ENCODE results near the gene QRFP.

The QRFP gene, protein sequence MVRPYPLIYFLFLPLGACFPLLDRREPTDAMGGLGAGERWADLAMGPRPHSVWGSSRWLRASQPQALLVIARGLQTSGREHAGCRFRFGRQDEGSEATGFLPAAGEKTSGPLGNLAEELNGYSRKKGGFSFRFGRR

GRCh38 chr9:130896233-130897014 lies at the start of gene QRFP:
TSS of gene QRFP (minus strand) at chr9:130896812. CDS start at chr9:130893838, 2,974 bp downstream.
- TF ChIP-seq POLR2A (IDR thresholded peaks at IDR 0.05; ENCODE audit: low read depth, low read length), result no peak
- FAIRE-seq (no peak), DNase-seq (ENCODE audit: insufficient read length, low spot score) (no peak)

- TF ChIP-seq POLR2A (IDR thresholded peaks at IDR 0.05; ENCODE audit: low read depth, low read length), result no peak
- FAIRE-seq (no peak), DNase-seq (ENCODE audit: insufficient read length, low spot score) (no peak)
Observed at GRCh38 chr9:130945173-130945572, 48.6 kb upstream of the QRFP start.

DNA sequence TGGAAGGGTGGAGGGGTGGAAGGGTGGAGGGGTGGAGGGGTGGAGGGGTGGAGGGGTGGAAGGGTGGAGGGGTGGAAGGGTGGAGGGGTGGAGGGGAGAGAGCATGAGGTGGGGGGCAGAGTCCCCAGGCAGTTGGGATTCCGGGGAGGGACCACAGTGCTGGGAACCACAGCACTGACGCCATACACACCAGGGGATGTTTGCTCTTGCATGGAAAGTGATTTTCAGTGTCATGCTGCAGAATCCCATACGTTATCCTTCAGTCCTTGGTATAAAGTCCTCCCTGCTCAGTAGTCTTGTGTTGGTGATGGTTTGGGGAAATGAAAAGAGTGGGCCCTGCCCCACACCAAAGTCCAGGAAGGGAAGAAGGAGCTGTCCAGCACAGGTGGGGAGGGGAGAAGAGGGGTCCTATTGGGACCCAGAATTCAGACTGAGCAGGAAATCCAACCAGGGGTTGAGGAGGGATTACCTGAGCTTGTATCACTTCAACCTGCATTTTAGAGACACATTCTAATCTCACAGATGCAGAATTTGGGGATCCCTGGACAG lies 48.0 kb upstream of the QRFP start:
- DNase-seq (ENCODE audit: insufficient read length, low spot score) (no peak), FAIRE-seq (no peak)
- no peak for TF ChIP-seq POLR2A (IDR thresholded peaks at IDR 0.05; ENCODE audit: low read depth, low read length)

DNA sequence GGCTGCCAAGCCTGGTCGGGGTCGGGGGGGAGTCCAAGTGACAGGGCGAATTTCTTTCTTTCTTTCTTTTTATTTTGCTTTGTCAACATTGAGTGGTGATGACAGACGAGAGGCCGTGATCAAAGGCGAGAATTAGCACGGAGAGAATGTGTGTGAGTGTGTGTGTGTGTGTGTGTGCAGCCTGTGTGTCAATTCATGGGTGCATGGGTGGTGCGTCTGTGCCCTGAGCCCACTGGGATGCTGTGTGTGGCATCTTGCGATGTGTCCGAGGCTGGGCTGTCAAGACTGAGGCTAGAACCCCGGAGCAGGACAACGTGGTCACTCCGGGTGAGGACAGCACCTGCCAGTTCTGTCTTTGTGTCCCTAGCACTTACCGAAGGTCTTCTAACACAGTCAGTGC lies 47.2 kb upstream of the QRFP start:
- FAIRE-seq, result no peak
- no peak for DNase-seq (ENCODE audit: insufficient read length, low spot score)
- no peak for TF ChIP-seq POLR2A (IDR thresholded peaks at IDR 0.05; ENCODE audit: low read depth, low read length)

DNA sequence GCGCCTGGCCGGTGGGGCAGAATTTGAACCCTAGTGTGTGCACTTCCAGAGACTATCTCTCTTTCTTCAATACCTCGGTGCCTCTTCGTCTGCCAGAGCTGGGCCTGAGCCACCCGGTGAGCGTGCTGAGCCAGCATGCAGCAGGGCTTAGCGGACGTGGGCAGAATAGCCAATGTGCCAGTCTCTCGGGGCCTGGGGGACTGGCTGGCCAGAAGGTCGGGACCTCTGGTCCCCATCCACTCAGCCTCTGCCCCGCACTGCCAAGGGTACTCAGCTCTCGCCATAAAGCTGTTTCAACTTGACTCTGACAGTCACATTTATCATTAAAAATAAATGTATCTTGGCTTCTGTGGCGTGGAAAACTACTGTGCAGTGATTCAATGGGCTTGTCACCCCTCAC lies 46.6 kb upstream of the QRFP start:
- TF ChIP-seq POLR2A (IDR thresholded peaks at IDR 0.05; ENCODE audit: low read depth, low read length), result no peak
- FAIRE-seq, result no peak
- no peak for DNase-seq (ENCODE audit: insufficient read length, low spot score)

DNA sequence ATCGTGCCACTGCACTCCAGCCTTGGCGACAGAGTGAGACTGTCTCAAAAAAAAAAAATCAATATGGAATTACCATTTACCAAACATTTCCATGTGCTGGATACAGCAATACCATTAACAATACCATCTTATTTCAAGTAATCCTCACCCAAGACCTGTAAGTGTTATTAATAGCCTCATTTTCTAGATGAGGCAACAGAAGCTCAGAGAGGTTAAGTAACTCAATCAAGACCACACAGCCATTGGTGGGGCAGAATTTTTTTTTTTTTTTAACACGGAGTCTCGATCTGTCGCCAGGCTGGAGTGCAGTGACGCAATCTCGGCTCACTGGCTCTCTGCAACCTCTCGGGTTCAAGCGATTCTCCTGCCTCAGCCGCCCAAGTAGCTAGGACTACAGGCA lies 46.1 kb upstream of the QRFP start:
- no peak for TF ChIP-seq POLR2A (IDR thresholded peaks at IDR 0.05; ENCODE audit: low read depth, low read length)
- no peak for FAIRE-seq
- no peak for DNase-seq (ENCODE audit: insufficient read length, low spot score)

- FAIRE-seq (no peak), DNase-seq (ENCODE audit: insufficient read length, low spot score) (no peak)
- TF ChIP-seq POLR2A (IDR thresholded peaks at IDR 0.05; ENCODE audit: low read depth, low read length), result no peak
Observed at GRCh38 chr9:130942084-130942483, 45.5 kb upstream of the QRFP start.

- FAIRE-seq (no peak), DNase-seq (ENCODE audit: insufficient read length, low spot score) (no peak)
- TF ChIP-seq POLR2A (IDR thresholded peaks at IDR 0.05; ENCODE audit: low read depth, low read length), result no peak
Observed at GRCh38 chr9:130940693-130941576, 44.3 kb upstream of the QRFP start.

- FAIRE-seq, result no peak
- no peak for TF ChIP-seq POLR2A (IDR thresholded peaks at IDR 0.05; ENCODE audit: low read depth, low read length)
- DNase-seq (ENCODE audit: insufficient read length, low spot score), result no peak
Observed at GRCh38 chr9:130940027-130940549, 43.5 kb upstream of the QRFP start.

GRCh38 chr9:130939405-130940026 lies 42.9 kb upstream of the QRFP start:
- DNase-seq (ENCODE audit: insufficient read length, low spot score), result no peak
- no peak for TF ChIP-seq POLR2A (IDR thresholded peaks at IDR 0.05; ENCODE audit: low read depth, low read length)
- FAIRE-seq, result no peak

GRCh38 chr9:130938652-130939404 lies 42.2 kb upstream of the QRFP start, which contains the start of gene FIBCD1:
TSS of gene FIBCD1 (minus strand) at chr9:130939247. CDS start at chr9:130938607, 640 bp downstream.
- no peak for TF ChIP-seq POLR2A (IDR thresholded peaks at IDR 0.05; ENCODE audit: low read depth, low read length)
- DNase-seq (ENCODE audit: insufficient read length, low spot score) (peak; percentile 50), FAIRE-seq (no peak)

DNA sequence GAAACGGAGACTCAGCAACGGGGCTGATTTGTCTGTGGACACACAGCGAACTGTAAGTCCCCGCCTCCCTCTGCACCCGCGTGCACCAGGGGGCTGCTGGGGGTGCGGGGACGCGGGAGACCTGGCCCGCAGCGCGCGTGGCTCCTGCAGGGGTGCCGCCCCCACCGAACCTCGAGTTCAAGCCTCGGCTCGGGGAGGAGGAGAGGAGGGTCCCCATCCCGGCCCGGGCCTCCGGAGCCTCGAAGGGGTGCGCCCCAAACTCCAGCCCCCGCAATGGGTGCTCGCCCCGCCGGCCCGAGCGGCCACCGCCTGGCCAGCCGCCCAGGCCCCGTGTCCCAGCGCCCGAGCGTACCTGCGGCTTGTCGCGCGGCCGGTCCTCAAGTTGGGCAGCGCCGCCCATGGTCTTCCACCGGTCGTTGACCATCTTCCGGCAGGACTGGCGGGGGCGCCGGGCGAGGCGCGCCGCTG lies 41.6 kb upstream of the QRFP start:
- no peak for TF ChIP-seq POLR2A (IDR thresholded peaks at IDR 0.05; ENCODE audit: low read depth, low read length)
- FAIRE-seq, result no peak
- DNase-seq (ENCODE audit: insufficient read length, low spot score), result no peak

Data from H54 (cell line).